HG02884 (cell line): Measurements from ENCODE around the gene DMRT1.
A peak's percentile ranks its signal among the peaks of the same experiment; 100 is the strongest.

Experiments
- ATAC-seq: cut with Tn5 transposase; IDR thresholded peaks from one replicate; pipeline ENCODE4 v1.9.1; 2021; ENCODE audit warnings: mild to moderate bottlenecking, moderate library complexity; ENCODE audit not compliant: unreplicated experiment

Gene DMRT1

GRCh38 chr9:841371-842209 lies at the start of gene DMRT1:
Gene DMRT1 (plus strand): TSS chr9:841697. CDS start chr9:841839, 142 bp downstream.
- no peak for ATAC-seq

GRCh38 chr9:792331-793260 lies 48.9 kb upstream of the DMRT1 start:
- ATAC-seq = no peak

- no peak for ATAC-seq
Observed at GRCh38 chr9:794386-794785, 47.1 kb upstream of the DMRT1 start.

- ATAC-seq = no peak
Observed at GRCh38 chr9:795869-796268, 45.6 kb upstream of the DMRT1 start.

GRCh38 chr9:800591-801150 lies 40.8 kb upstream of the DMRT1 start:
- ATAC-seq = no peak

GRCh38 chr9:801399-802071 lies 40.0 kb upstream of the DMRT1 start:
- no peak for ATAC-seq

- no peak for ATAC-seq
Observed at GRCh38 chr9:804026-804425, 37.5 kb upstream of the DMRT1 start.

GRCh38 chr9:805151-805550 lies 36.3 kb upstream of the DMRT1 start:
- ATAC-seq = no peak

GRCh38 chr9:806285-807156 lies 35.0 kb upstream of the DMRT1 start:
- ATAC-seq = no peak

GRCh38 chr9:811106-811531 lies 30.4 kb upstream of the DMRT1 start:
- ATAC-seq = no peak

DNA sequence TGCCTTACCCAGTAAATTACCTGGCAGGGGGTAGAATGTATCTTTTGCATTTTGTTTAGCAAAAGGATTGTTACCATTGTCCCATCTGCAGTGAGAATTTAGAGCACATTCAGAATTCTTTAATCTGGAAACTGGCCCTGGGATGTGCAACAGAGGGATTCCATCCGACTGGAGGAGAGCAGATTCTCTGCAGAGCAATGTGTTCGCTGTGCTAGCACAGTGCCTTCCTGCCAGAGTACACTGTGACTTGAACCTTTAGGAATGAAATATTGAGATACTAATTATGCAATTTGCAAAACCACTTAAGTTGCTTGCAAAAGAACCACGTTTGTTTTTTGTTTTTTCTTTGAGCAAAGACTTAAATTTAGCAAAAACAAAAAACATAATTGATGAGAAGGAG lies 22.5 kb upstream of the DMRT1 start:
- no peak for ATAC-seq

DNA sequence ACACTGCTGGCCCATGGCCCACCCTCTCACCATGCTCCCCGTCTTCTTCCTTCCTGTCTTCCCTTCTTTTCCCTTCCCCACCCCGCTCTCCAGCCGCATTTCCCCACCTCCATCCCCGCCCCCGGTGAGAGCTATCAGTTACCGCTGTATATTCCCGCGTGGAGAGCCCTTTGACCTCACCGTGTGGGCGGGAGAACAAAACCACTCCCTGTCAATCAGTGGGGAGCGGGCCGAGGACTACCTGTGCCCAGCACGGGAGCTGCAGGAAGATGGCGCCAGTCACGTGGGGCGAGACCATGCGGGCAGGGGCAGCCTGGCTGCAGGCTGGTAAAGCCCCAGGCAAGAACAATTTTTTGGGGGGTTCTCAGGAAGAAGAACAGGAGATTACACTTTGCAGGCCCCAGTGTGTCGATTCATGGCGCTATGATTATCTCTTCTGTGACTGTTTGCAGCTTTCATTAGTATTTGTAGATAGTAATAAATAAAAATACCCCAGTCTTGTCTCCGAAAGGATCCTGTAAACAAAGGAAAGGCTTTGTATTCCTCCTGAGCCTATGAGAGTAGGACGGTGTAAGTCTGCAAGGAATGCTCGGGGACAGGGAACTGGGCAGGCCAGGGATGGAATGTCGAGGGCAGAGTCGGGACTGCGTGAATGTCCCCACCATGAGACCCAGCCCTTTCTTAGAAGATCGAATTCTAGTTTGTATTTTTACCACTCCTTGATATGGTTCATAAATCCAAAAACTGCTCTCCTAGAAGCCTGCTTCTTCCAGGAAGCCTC lies 14.8 kb upstream of the DMRT1 start:
- no peak for ATAC-seq

DNA sequence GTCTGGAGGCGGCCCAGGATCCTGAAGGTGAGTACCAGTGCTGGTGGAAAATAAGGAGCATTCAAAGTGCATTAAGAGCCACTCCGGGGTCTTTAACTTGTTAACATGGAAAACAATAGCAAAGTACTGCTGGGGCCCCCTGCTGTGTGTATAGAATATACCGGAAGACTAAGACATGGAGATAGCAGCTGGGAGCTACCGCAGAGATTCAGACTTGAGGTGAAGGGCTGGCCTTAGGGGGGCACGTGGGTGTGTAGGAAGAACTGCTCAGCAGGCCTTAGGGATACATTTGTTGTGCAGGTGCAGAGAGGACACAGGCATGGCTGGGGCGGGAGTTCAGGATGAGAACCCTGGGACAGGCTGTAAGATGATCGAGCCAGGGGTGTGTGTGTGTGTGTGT lies 1.2 kb upstream of the DMRT1 start:
- ATAC-seq = no peak

DNA sequence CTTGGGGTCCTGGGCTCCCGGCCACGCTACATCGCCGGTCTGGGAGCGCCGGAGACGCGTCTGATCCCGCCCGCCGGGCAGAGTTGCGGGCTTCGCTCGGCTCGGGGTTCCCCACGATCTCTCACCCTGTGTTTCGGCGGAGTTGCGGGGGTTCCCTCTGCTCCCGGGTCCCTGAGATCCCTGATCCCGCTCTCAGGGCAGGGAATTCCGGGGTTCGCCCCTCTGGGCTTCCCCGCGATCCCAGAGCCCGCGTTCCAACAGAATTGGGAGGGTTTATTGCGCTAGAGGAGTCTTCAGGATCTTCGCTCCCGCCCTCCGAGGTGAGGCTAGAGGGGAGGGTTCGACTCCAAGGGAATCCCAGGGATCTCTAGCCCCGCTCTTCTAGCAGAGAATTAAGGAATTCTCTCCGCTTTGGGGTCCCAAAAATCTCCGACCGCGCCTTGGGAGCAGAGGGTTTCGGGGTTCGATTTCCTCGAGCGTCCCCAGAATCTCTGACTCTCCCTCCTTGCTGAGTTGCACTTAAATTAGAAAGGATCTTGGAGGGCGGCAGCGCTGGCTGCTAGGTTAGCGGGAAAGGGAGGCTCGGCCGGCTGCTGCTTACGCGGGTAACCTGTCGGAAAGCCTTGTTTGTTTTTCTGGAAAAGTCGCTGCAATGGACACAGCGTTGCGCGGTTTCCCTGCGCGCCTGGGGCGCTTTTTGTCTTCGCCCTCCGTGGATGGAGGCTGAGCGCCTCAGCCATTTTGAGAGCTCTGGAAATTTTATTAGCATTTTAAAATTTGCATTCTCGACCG lies 1.3 kb downstream of the DMRT1 start:
- ATAC-seq = no peak

DNA sequence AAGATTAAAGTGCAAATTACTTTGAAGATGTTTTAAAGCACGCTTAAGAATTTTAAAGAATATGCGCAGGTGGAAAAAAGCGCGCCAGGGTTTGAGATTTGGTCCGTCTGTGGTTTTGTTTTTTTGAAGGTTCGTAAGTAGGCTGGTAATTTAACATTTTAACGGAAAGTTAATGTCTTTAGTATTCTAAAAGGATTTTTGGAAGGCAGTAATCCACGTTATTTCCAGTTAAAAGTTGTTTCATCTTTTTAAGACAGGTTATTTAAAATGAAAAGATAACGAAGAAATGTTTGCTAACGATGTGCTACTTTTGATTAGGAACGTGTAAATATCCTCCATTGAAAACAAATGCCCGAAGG lies 1.9 kb downstream of the DMRT1 start:
- no peak for ATAC-seq

GRCh38 chr9:846852-847251 lies 5.4 kb downstream of the DMRT1 start:
- ATAC-seq = no peak

- ATAC-seq = peak; percentile 95
Observed at GRCh38 chr9:847505-847904, 6.0 kb downstream of the DMRT1 start.

GRCh38 chr9:849431-849830 lies 7.9 kb downstream of the DMRT1 start:
- ATAC-seq = no peak

DNA sequence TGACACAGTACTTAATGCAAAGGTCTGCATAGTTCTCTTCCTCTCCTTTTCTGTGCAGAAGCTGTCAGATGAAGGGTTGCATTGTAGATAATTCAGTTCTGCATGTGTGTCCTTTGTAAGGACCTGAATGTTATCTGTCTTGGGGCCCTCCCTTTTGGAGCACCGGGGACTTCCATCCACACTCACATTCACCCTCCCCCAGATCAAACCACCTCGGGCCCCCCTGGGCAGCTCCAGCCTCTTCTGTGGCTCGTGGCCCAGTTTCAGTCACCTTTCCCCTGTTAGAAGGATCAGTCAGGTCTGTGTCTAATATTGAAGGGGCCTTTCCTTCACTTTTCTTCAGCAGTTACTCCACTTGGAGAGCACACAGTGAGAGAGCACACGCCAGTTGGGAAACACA lies 11.0 kb downstream of the DMRT1 start:
- no peak for ATAC-seq
